GM08714 (cell line): ENCODE data around the gene GCSH.
A peak's percentile ranks its signal among the peaks of the same experiment; 100 is the strongest.
"Not testable (repeated sequence)": the region's sequence is repeated elsewhere in the genome, so short reads cannot be mapped to it uniquely, and the experiment has no call there.

Experiments
- H3K4me3 ChIP-seq: fragments of 200-500 bp; sonication (Bioruptor generic); 2 replicates; pipeline ENCODE4 v1.5.1; 2014; ENCODE audit warnings: mild to moderate bottlenecking, low read length, inconsistent platforms
- ZNF274 ChIP-seq: IDR thresholded peaks from 2 replicates; pipeline ENCODE4 v1.6.1; 2012; ENCODE audit warnings: mild to moderate bottlenecking, low read depth, low read length

The GCSH gene

GRCh38 chr16:81121474-81121990 is 25.3 kb upstream of the GCSH start:
- H3K4me3 ChIP-seq = no peak overlapping the region
- no peak for TF ChIP-seq ZNF274

GRCh38 chr16:81117436-81117835 is 21.2 kb upstream of the GCSH start:
- H3K4me3 ChIP-seq = no peak overlapping the region
- TF ChIP-seq ZNF274 = no peak

GRCh38 chr16:81116285-81116684 is 20.1 kb upstream of the GCSH start:
- H3K4me3 ChIP-seq = no peak overlapping the region
- TF ChIP-seq ZNF274 = no peak

- TF ChIP-seq ZNF274 = no peak
- no peak overlapping the region for H3K4me3 ChIP-seq
Measured at GRCh38 chr16:81112453-81112852, 16.3 kb upstream of the GCSH start.

GRCh38 chr16:81109274-81109673 is 13.1 kb upstream of the GCSH start:
- H3K4me3 ChIP-seq = not testable (repeated sequence)

GRCh38 chr16:81107511-81107910 is 11.3 kb upstream of the GCSH start:
- H3K4me3 ChIP-seq = no peak overlapping the region

GRCh38 chr16:81106826-81107503 is 10.8 kb upstream of the GCSH start:
- no peak overlapping the region for H3K4me3 ChIP-seq
- TF ChIP-seq ZNF274 = no peak

More at GRCh38 chr16:81107511-81107910, 11.3 kb upstream of the GCSH start:
- no peak for TF ChIP-seq ZNF274

GRCh38 chr16:81105946-81106345 is 9.8 kb upstream of the GCSH start:
- H3K4me3 ChIP-seq = no peak overlapping the region
- no peak for TF ChIP-seq ZNF274

GRCh38 chr16:81101702-81102101 is 5.5 kb upstream of the GCSH start:
- TF ChIP-seq ZNF274 = no peak
- no peak overlapping the region for H3K4me3 ChIP-seq

GRCh38 chr16:81099958-81100357 is 3.8 kb upstream of the GCSH start:
- no peak for TF ChIP-seq ZNF274

GRCh38 chr16:81097230-81097629 is 1.0 kb upstream of the GCSH start:
- H3K4me3 ChIP-seq = no peak overlapping the region
- no peak for TF ChIP-seq ZNF274

More at GRCh38 chr16:81099958-81100357, 3.8 kb upstream of the GCSH start:
- H3K4me3 ChIP-seq = no peak overlapping the region

GRCh38 chr16:81096715-81097208 is 567 bp upstream of the GCSH start:
- no peak for TF ChIP-seq ZNF274

GRCh38 chr16:81095653-81095952 is 592 bp downstream of the GCSH start:
- peak overlapping the region; percentile 95 for H3K4me3 ChIP-seq
- TF ChIP-seq ZNF274 = no peak

More at GRCh38 chr16:81096715-81097208, 567 bp upstream of the GCSH start:
- H3K4me3 ChIP-seq = peak overlapping the region; percentile 6; the same call in 1 of the 2 replicates

- TF ChIP-seq ZNF274 = no peak
Measured at GRCh38 chr16:81094771-81095251, 1.4 kb downstream of the GCSH start.

GRCh38 chr16:81088836-81089235 is 7.4 kb downstream of the GCSH start:
- TF ChIP-seq ZNF274 = no peak
- no peak overlapping the region for H3K4me3 ChIP-seq

More at GRCh38 chr16:81094771-81095251, 1.4 kb downstream of the GCSH start:
- no peak overlapping the region; the same call in 1 of the 2 replicates for H3K4me3 ChIP-seq

GRCh38 chr16:81081014-81081413 is 15.2 kb downstream of the GCSH start:
- TF ChIP-seq ZNF274 = no peak

GRCh38 chr16:81080233-81080632 is 16.0 kb downstream of the GCSH start:
- TF ChIP-seq ZNF274 = no peak
- no peak overlapping the region for H3K4me3 ChIP-seq

More at GRCh38 chr16:81081014-81081413, 15.2 kb downstream of the GCSH start:
- H3K4me3 ChIP-seq = no peak overlapping the region
